Breast epithelium (tissue), 3 donors: ENCODE results near the gene NSF.
"Not testable (repeated sequence)": the region's sequence is repeated elsewhere in the genome, so short reads cannot be mapped to it uniquely, and the experiment has no call there.

Experiments used
- POLR2AphosphoS5 ChIP-seq, 3 donors: sonication (generic); formaldehyde crosslinking; IDR thresholded peaks; one replicate each; pipeline ENCODE4 v1.6.1; 2017; ENCODE audit warnings: antibody characterized with exemption in 3 of 3
- TF ChIP-seq, protein P1 (sequence below), 3 donors: fragments of 450-650 bp; IDR thresholded peaks; one replicate each; pipeline ENCODE4 v1.5.1; 2016 to 2017; ENCODE audit warnings: antibody characterized with exemption in 3 of 3, mild to moderate bottlenecking in 3 of 3, moderate library complexity in 3 of 3

- TF ChIP-seq, protein P1, sequence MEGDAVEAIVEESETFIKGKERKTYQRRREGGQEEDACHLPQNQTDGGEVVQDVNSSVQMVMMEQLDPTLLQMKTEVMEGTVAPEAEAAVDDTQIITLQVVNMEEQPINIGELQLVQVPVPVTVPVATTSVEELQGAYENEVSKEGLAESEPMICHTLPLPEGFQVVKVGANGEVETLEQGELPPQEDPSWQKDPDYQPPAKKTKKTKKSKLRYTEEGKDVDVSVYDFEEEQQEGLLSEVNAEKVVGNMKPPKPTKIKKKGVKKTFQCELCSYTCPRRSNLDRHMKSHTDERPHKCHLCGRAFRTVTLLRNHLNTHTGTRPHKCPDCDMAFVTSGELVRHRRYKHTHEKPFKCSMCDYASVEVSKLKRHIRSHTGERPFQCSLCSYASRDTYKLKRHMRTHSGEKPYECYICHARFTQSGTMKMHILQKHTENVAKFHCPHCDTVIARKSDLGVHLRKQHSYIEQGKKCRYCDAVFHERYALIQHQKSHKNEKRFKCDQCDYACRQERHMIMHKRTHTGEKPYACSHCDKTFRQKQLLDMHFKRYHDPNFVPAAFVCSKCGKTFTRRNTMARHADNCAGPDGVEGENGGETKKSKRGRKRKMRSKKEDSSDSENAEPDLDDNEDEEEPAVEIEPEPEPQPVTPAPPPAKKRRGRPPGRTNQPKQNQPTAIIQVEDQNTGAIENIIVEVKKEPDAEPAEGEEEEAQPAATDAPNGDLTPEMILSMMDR (IDR thresholded peaks at IDR 0.05) = not testable (repeated sequence)
- not testable (repeated sequence) for TF ChIP-seq POLR2AphosphoS5 (IDR thresholded peaks at IDR 0.05)
Observed at GRCh38 chr17:46663123-46663522, 72.7 kb downstream of the NSF start.
